AG09309 (cell line): ENCODE data around the gene PDLIM1.
A peak's percentile ranks its signal among the peaks of the same experiment; 100 is the strongest.

Experiments
- DNase-seq: peaks from one replicate; pipeline ENCODE4 v3.0.0-alpha.2; 2010; ENCODE audit warnings: low read depth
- H3K4me3 ChIP-seq: 2 replicates; pipeline ENCODE4 v1.5.1; 2011; ENCODE audit warnings: mild to moderate bottlenecking, low read depth, low read length, moderate library complexity; ENCODE audit not compliant: control insufficient read depth
- CTCF ChIP-seq: IDR thresholded peaks from 2 replicates; pipeline ENCODE4 v1.5.1; 2011; ENCODE audit warnings: mild to moderate bottlenecking, low read depth, low read length, inconsistent platforms; ENCODE audit not compliant: insufficient read depth, control insufficient read depth; ENCODE audit errors: missing control alignments

PDLIM1 gene

GRCh38 chr10:95246582-95247051 is 44.2 kb downstream of the PDLIM1 start:
- DNase-seq, result peak; percentile 38
- no peak overlapping the region for H3K4me3 ChIP-seq

GRCh38 chr10:95245425-95246055 is 45.3 kb downstream of the PDLIM1 start:
- no peak for DNase-seq
- no peak for TF ChIP-seq CTCF
- H3K4me3 ChIP-seq, result no peak overlapping the region

More at GRCh38 chr10:95246582-95247051, 44.2 kb downstream of the PDLIM1 start:
- peak; percentile 75 for TF ChIP-seq CTCF

GRCh38 chr10:95244152-95244551 is 46.7 kb downstream of the PDLIM1 start:
- no peak overlapping the region for H3K4me3 ChIP-seq
- no peak for DNase-seq
- TF ChIP-seq CTCF, result no peak

- DNase-seq, result no peak
- H3K4me3 ChIP-seq, result no peak overlapping the region
- TF ChIP-seq CTCF, result no peak
These were observed 47.5 kb downstream of the PDLIM1 start for GRCh38 chr10:95243318-95243617.

GRCh38 chr10:95242581-95243317 is 48.1 kb downstream of the PDLIM1 start:
- peak; percentile 87 for TF ChIP-seq CTCF
- no peak overlapping the region for H3K4me3 ChIP-seq
- peak; percentile 32 for DNase-seq

- DNase-seq, result no peak
- no peak for TF ChIP-seq CTCF
- H3K4me3 ChIP-seq, result no peak overlapping the region
These were observed 49.3 kb downstream of the PDLIM1 start for GRCh38 chr10:95241533-95241932.
